MCF 10A (cell line): ENCODE data around the gene PPARA. TPM values are rescaled to one million over a fixed set of nuclear protein-coding genes. Genes with fewer than 3 reads are reported as not detected.

ENCODE experiments used
- BruUV-seq: library from RNA; stranded (reverse); fragments of 400-500 nt; replicated peaks from 2 replicates; lab custom pipeline; 2021; lab: Mats Ljungman, UMichigan
- CTCF ChIA-PET: fragments of 300-600 bp; sonication (Branson Sonifier 250); formaldehyde crosslinking; extraction: SDS; loops from one replicate; lab custom pipeline; 2021; ENCODE audit warnings: antibody characterized with exemption, inconsistent platforms; lab: Yijun Ruan, JAX
- POLR2A ChIA-PET: fragments of 300-600, 350-650 bp; sonication (Branson Sonifier 250); formaldehyde crosslinking; extraction: SDS; loops from one replicate; lab custom pipeline; 2020; ENCODE audit warnings: antibody characterized with exemption, inconsistent platforms; lab: Yijun Ruan, JAX
- DNase-seq: peaks from one replicate; pipeline ENCODE4 v3.0.0-alpha.2; 2018; ENCODE audit not compliant: unreplicated experiment
- H3K27ac Mint-ChIP-seq: one replicate; pipeline ENCODE4 v1.8.0; 2022; ENCODE audit warnings: mild to moderate bottlenecking, low read depth, mixed read lengths; ENCODE audit not compliant: unreplicated experiment
- H3K27me3 Mint-ChIP-seq: one replicate; pipeline ENCODE4 v1.8.0; 2022; ENCODE audit warnings: mixed read lengths; ENCODE audit not compliant: insufficient read depth, unreplicated experiment
- H3K36me3 Mint-ChIP-seq: one replicate; pipeline ENCODE4 v1.8.0; 2022; ENCODE audit warnings: mild to moderate bottlenecking, moderate library complexity, mixed read lengths; ENCODE audit not compliant: insufficient read depth, unreplicated experiment
- H3K4me1 Mint-ChIP-seq: one replicate; pipeline ENCODE4 v1.8.0; 2022; ENCODE audit warnings: mixed read lengths; ENCODE audit not compliant: insufficient read depth, unreplicated experiment
- H3K4me3 Mint-ChIP-seq: one replicate; pipeline ENCODE4 v1.8.0; 2022; ENCODE audit warnings: mild to moderate bottlenecking, moderate library complexity, mixed read lengths; ENCODE audit not compliant: unreplicated experiment
- H3K9me3 Mint-ChIP-seq: one replicate; pipeline ENCODE4 v1.8.0; 2022; ENCODE audit warnings: mixed read lengths; ENCODE audit not compliant: unreplicated experiment
- intact Hi-C: fragments of 100-400 bp; cut with micrococcal nuclease; formaldehyde crosslinking; loops from 2 replicates; pipeline ENCODE4 v1.14.1; 2022
- total RNA-seq: library from RNA; stranded (reverse); gene quantifications from 2 replicates; pipeline ENCODE4 v1.2.3, GENCODE V29; 2022
- TF ChIP-seq, protein P1 (sequence below): fragments of 200-600 bp; IDR thresholded peaks from one replicate; pipeline ENCODE4 v1.8.0; 2022; ENCODE audit warnings: antibody characterized with exemption, mild to moderate bottlenecking; ENCODE audit not compliant: unreplicated experiment

The PPARA gene
- total RNA-seq, 1 experiment from 2014 or later = 8.0 TPM

DNA sequence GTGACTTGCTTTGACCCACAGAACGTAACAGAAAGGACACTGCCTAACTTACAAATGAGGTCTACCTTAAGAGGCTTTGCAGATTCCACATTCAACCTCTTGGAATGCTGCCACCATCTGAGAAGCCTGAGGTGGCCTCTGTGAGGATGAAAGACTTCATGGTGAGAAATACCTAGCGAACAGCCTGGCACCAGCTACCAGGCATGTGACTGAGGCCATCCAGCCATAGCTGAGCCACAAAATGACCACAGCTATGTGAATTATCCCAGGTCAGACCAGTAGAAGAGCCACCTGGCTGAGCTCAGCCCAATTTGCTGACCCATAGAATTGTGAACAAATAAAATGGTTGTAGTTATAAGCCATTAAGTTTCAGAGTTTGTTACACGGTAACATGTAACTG, 37.5 kb downstream of the PPARA start:
- Mint-ChIP-seq H3K27me3 (no peaks in the 10 kb centered on the region), H3K27ac (no peak overlapping the region), H3K36me3 (no peaks in the 10 kb centered on the region), H3K4me3 (no peak overlapping the region), H3K9me3 (peaks cover 8% of the 10 kb centered on the region), H3K4me1 (no peaks in the 10 kb centered on the region)
- no TSS peak for BruUV-seq
- DNase-seq = no peak
- ChIA-PET POLR2A (no interaction called here), CTCF (interaction anchor here (0.5 kb wide), 1 partner anchor 558 kb away, joined by 3 read pairs; no protein-coding TSS in a partner anchor)
- intact Hi-C loops = no loop called here
- TF ChIP-seq, protein P1, sequence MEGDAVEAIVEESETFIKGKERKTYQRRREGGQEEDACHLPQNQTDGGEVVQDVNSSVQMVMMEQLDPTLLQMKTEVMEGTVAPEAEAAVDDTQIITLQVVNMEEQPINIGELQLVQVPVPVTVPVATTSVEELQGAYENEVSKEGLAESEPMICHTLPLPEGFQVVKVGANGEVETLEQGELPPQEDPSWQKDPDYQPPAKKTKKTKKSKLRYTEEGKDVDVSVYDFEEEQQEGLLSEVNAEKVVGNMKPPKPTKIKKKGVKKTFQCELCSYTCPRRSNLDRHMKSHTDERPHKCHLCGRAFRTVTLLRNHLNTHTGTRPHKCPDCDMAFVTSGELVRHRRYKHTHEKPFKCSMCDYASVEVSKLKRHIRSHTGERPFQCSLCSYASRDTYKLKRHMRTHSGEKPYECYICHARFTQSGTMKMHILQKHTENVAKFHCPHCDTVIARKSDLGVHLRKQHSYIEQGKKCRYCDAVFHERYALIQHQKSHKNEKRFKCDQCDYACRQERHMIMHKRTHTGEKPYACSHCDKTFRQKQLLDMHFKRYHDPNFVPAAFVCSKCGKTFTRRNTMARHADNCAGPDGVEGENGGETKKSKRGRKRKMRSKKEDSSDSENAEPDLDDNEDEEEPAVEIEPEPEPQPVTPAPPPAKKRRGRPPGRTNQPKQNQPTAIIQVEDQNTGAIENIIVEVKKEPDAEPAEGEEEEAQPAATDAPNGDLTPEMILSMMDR = no peak

- Mint-ChIP-seq H3K27me3 (no peaks in the 10 kb centered on the region), H3K4me3 (no peak overlapping the region), H3K9me3 (no peaks in the 10 kb centered on the region), H3K36me3 (no peaks in the 10 kb centered on the region), H3K4me1 (no peaks in the 10 kb centered on the region), H3K27ac (no peak overlapping the region)
- no peak for DNase-seq
- ChIA-PET CTCF (interaction anchor here (1.0 kb wide), 1 partner anchor 42 kb away, joined by 3 read pairs; no protein-coding TSS in a partner anchor), POLR2A (interaction anchor here (0.6 kb wide), 1 partner anchor 25 kb away, joined by 3 read pairs; no protein-coding TSS in a partner anchor)
- no TSS peak for BruUV-seq
- intact Hi-C loops = no loop called here
- TF ChIP-seq, protein P1 = no peak
Measured at GRCh38 chr22:46192210-46192993, 42.1 kb downstream of the PPARA start.

GRCh38 chr22:46193898-46194310, 43.6 kb downstream of the PPARA start:
- TF ChIP-seq, protein P1 = no peak
- Mint-ChIP-seq H3K27me3 (no peaks in the 10 kb centered on the region), H3K4me1 (no peaks in the 10 kb centered on the region), H3K4me3 (no peak overlapping the region), H3K36me3 (peaks cover 9% of the 10 kb centered on the region), H3K27ac (no peak overlapping the region), H3K9me3 (no peaks in the 10 kb centered on the region)
- BruUV-seq = no TSS peak
- ChIA-PET CTCF (interaction anchor here (1.0 kb wide), 1 partner anchor 22 kb away, joined by 3 read pairs; no protein-coding TSS in a partner anchor), POLR2A (no interaction called here)
- intact Hi-C loops = no loop called here
- DNase-seq = no peak

- no TSS peak for BruUV-seq
- H3K36me3 Mint-ChIP-seq = peaks cover 17% of the 10 kb centered on the region
- TF ChIP-seq, protein P1 = no peak
- H3K27ac Mint-ChIP-seq = no peak overlapping the region
- ChIA-PET POLR2A (no interaction called here), CTCF (interaction anchor here (1.0 kb wide), 1 partner anchor 172 kb away, joined by 4 read pairs; no protein-coding TSS in a partner anchor)
- H3K4me1 Mint-ChIP-seq = no peaks in the 10 kb centered on the region
- no peaks in the 10 kb centered on the region for H3K27me3 Mint-ChIP-seq
- H3K4me3 Mint-ChIP-seq = no peak overlapping the region
- intact Hi-C loops = no loop called here
- no peaks in the 10 kb centered on the region for H3K9me3 Mint-ChIP-seq
- DNase-seq = no peak
Measured at GRCh38 chr22:46195487-46196165, 45.3 kb downstream of the PPARA start.
